HepG2 (cell line): ENCODE measurements around the gene ECT2. TPM values are rescaled to one million over a fixed set of nuclear protein-coding genes. Genes with fewer than 3 reads are reported as not detected.

ENCODE experiments used
- DNMT3B ChIP-seq: conservative IDR thresholded peaks from 2 replicates; pipeline ENCODE4 v1.6.1; 2016; ENCODE audit warnings: missing biosample characterization, control low read depth
- EZH2 ChIP-seq: conservative IDR thresholded peaks from 2 replicates; pipeline ENCODE4 v1.6.1; 2012; ENCODE audit warnings: mild to moderate bottlenecking, low read depth, low read length, moderate library complexity
- HNRNPH1 ChIP-seq: fragments of 200-400 bp; formaldehyde crosslinking; optimal IDR thresholded peaks from 2 replicates; pipeline ENCODE3; 2017; ENCODE audit warnings: mild to moderate bottlenecking, low read depth, low read length
- MAZ ChIP-seq, 2 experiments: sonication (generic) in 1 of 2; formaldehyde crosslinking in 1 of 2; IDR thresholded peaks; 2 replicates each; pipeline versions ENCODE4 v1.5.0 to v1.6.1; 2012 to 2020; ENCODE audit warnings: low read depth in 2 of 2, mild to moderate bottlenecking in 2 of 2, borderline replicate concordance in 1 of 2, improper control_type of control experiment in 1 of 2, low read length in 1 of 2, missing genetic modification reagents in 1 of 2, moderate library complexity in 1 of 2
- MED1 ChIP-seq: sonication (generic); formaldehyde crosslinking; IDR thresholded peaks from 2 replicates; pipeline ENCODE4 v1.4.0; 2020; ENCODE audit warnings: missing genetic modification reagents
- MTA1 ChIP-seq: sonication (generic); formaldehyde crosslinking; IDR thresholded peaks from 2 replicates; pipeline ENCODE4 v1.4.0; 2020; ENCODE audit warnings: missing genetic modification reagents, mild to moderate bottlenecking, borderline replicate concordance
- PHF21A ChIP-seq: sonication (generic); formaldehyde crosslinking; IDR thresholded peaks from 2 replicates; pipeline ENCODE4 v1.5.0; 2020; ENCODE audit warnings: mild to moderate bottlenecking, missing genetic modification reagents
- POLR2G ChIP-seq: fragments of 200-400 bp; formaldehyde crosslinking; IDR thresholded peaks from 2 replicates; pipeline ENCODE4 v1.6.1; 2018; ENCODE audit warnings: mild to moderate bottlenecking, low read depth, low read length, moderate library complexity
- TBL1XR1 ChIP-seq: fragments of 150-350 bp; IDR thresholded peaks from 2 replicates; pipeline ENCODE4 v1.6.1; 2014; ENCODE audit warnings: borderline replicate concordance, low read length; ENCODE audit not compliant: partially characterized antibody
- XBP1 ChIP-seq: sonication (generic); formaldehyde crosslinking; IDR thresholded peaks from 2 replicates; pipeline ENCODE4 v1.5.0; 2020; ENCODE audit warnings: missing genetic modification reagents
- ZKSCAN5 ChIP-seq: sonication (generic); formaldehyde crosslinking; IDR thresholded peaks from 2 replicates; pipeline ENCODE4 v1.5.1; 2020; ENCODE audit warnings: mild to moderate bottlenecking, missing genetic modification reagents
- ZNF20 ChIP-seq: sonication (generic); formaldehyde crosslinking; IDR thresholded peaks from 2 replicates; pipeline ENCODE4 v1.4.0; 2020; ENCODE audit warnings: mild to moderate bottlenecking, moderate library complexity, missing genetic modification reagents
- ZNF562 ChIP-seq: sonication (generic); formaldehyde crosslinking; IDR thresholded peaks from 2 replicates; pipeline ENCODE4 v1.8.0; 2022; ENCODE audit warnings: missing genetic modification reagents, borderline replicate concordance
- ZNF577 ChIP-seq: sonication (generic); formaldehyde crosslinking; IDR thresholded peaks from 2 replicates; pipeline ENCODE4 v1.4.0; 2020; ENCODE audit warnings: mild to moderate bottlenecking, low read depth, missing genetic modification reagents, borderline replicate concordance
- ZNF766 ChIP-seq: sonication (generic); formaldehyde crosslinking; IDR thresholded peaks from 2 replicates; pipeline ENCODE4 v1.5.0; 2020; ENCODE audit warnings: missing genetic modification reagents, borderline replicate concordance
- polyA plus RNA-seq, 8 experiments: library from polyadenylated mRNA; depleted of rRNA in 3 of 8; stranded (reverse) in 7 of 8; unstranded in 1 of 8; fragments of >200 nt; fragmentation: Illumina TruSeq in 4 of 8; extraction: Trizol in 4 of 8; gene quantifications; 2 replicates each; pipeline versions ENCODE4 v1.2.1 to v1.2.3, GENCODE V29; 2011 to 2016; ENCODE audit warnings: low read depth in 4 of 8, missing spikeins in 1 of 8, mixed read lengths in 1 of 8; ENCODE audit not compliant: insufficient read depth in 1 of 8
- total RNA-seq, 5 experiments: library from RNA; depleted of rRNA; stranded (reverse); fragments of >200 nt; fragmentation: Illumina TruSeq; extraction: Trizol; gene quantifications; 2 replicates each; pipeline ENCODE4 v1.2.3, GENCODE V29; 2016; ENCODE audit warnings: low read depth in 1 of 5
- TF ChIP-seq, protein P1 (sequence below): sonication (generic); formaldehyde crosslinking; IDR thresholded peaks from 2 replicates; pipeline ENCODE4 v1.5.1; 2020; ENCODE audit warnings: missing genetic modification reagents, mild to moderate bottlenecking, borderline replicate concordance
- TF ChIP-seq, protein P2 (sequence below): sonication (generic); formaldehyde crosslinking; conservative IDR thresholded peaks from 2 replicates; pipeline ENCODE4 v1.4.0; 2020; ENCODE audit warnings: missing genetic modification reagents
- TF ChIP-seq, protein P3 (sequence below): sonication (generic); formaldehyde crosslinking; IDR thresholded peaks from 2 replicates; pipeline ENCODE4 v1.9.0; 2021; ENCODE audit warnings: missing genetic modification reagents, borderline replicate concordance
- TF ChIP-seq, protein P4 (sequence below): sonication (generic); formaldehyde crosslinking; IDR thresholded peaks from 2 replicates; pipeline ENCODE4 v1.4.0; 2020; ENCODE audit warnings: missing genetic modification reagents

Gene ECT2
- total and polyA plus RNA-seq, 2 of the 13 experiments (the other 11 are each of a cell fraction or from before 2014, with no cell fraction given) = 21.6 to 52.0 TPM

DNA sequence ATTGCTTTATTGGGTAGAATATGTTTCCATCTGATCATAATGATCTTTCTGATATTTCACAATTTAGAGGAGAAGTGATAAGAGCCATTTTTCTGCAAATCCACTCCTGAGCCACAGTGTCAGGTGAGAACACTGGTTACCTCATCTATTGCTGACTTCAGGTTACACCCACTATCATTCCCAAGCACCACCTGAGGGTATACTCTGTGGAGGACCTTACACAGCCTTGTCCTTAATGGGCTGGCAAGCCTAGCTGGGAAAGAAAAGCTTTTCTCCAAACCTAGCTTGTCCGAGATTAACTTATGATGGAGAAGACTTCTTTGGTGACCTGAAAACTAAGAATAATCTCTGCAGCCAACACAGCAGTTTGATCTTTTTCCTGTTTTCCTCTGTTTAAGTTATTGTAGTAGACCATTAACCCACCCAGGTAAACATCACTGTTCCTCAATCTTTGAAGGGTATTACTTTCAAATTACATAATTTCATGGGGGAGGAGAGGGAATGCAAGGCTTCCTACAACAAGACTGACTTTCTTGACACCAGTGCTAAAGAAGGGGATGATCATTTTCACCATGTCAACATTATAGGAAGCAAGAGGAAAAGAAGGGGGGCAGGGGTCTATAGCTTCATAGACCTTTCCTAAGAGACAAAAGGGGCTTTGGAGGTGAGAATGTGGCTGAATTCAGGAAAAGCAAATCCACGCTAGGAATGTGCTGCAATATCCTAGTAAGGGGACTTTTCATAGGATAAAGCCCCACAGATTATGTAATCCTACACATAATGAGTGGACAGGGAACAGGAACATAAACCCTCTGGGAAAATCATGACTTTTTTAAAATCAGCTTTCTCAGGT is 41.4 kb upstream of the ECT2 start (continued):
- TF ChIP-seq, protein P1, sequence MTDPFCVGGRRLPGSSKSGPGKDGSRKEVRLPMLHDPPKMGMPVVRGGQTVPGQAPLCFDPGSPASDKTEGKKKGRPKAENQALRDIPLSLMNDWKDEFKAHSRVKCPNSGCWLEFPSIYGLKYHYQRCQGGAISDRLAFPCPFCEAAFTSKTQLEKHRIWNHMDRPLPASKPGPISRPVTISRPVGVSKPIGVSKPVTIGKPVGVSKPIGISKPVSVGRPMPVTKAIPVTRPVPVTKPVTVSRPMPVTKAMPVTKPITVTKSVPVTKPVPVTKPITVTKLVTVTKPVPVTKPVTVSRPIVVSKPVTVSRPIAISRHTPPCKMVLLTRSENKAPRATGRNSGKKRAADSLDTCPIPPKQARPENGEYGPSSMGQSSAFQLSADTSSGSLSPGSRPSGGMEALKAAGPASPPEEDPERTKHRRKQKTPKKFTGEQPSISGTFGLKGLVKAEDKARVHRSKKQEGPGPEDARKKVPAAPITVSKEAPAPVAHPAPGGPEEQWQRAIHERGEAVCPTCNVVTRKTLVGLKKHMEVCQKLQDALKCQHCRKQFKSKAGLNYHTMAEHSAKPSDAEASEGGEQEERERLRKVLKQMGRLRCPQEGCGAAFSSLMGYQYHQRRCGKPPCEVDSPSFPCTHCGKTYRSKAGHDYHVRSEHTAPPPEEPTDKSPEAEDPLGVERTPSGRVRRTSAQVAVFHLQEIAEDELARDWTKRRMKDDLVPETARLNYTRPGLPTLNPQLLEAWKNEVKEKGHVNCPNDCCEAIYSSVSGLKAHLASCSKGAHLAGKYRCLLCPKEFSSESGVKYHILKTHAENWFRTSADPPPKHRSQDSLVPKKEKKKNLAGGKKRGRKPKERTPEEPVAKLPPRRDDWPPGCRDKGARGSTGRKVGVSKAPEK (CRISPR knock-in tag) = no peak
- TF ChIP-seq ZKSCAN5 (CRISPR knock-in tag) (0 out of 2 replicates have a peak, but pooled peaks have one; percentile 71), ZNF577 (CRISPR knock-in tag) (no peak), XBP1 (CRISPR knock-in tag) (no peak), HNRNPH1 (no peak), ZNF766 (no peak), MED1 (CRISPR knock-in tag) (peak; percentile 15; the same call in 1 of the 2 replicates), DNMT3B (CRISPR knock-in tag) (no peak), MAZ (IDR thresholded peaks at IDR 0.05; ENCODE audit: borderline replicate concordance, low read depth, low read length) (no peak), MAZ (CRISPR knock-in tag; IDR thresholded peaks at IDR 0.05; ENCODE audit: low read depth) (no peak), PHF21A (CRISPR knock-in tag) (0 out of 2 replicates have a peak, but pooled peaks have one; percentile 37), MTA1 (CRISPR knock-in tag) (no peak), ZNF20 (CRISPR knock-in tag) (no peak), POLR2G (no peak), EZH2 (no peak), TBL1XR1 (no peak), ZNF562 (CRISPR knock-in tag) (no peak)
- TF ChIP-seq, protein P2, sequence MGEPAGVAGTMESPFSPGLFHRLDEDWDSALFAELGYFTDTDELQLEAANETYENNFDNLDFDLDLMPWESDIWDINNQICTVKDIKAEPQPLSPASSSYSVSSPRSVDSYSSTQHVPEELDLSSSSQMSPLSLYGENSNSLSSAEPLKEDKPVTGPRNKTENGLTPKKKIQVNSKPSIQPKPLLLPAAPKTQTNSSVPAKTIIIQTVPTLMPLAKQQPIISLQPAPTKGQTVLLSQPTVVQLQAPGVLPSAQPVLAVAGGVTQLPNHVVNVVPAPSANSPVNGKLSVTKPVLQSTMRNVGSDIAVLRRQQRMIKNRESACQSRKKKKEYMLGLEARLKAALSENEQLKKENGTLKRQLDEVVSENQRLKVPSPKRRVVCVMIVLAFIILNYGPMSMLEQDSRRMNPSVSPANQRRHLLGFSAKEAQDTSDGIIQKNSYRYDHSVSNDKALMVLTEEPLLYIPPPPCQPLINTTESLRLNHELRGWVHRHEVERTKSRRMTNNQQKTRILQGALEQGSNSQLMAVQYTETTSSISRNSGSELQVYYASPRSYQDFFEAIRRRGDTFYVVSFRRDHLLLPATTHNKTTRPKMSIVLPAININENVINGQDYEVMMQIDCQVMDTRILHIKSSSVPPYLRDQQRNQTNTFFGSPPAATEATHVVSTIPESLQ = no peak
- TF ChIP-seq, protein P3, sequence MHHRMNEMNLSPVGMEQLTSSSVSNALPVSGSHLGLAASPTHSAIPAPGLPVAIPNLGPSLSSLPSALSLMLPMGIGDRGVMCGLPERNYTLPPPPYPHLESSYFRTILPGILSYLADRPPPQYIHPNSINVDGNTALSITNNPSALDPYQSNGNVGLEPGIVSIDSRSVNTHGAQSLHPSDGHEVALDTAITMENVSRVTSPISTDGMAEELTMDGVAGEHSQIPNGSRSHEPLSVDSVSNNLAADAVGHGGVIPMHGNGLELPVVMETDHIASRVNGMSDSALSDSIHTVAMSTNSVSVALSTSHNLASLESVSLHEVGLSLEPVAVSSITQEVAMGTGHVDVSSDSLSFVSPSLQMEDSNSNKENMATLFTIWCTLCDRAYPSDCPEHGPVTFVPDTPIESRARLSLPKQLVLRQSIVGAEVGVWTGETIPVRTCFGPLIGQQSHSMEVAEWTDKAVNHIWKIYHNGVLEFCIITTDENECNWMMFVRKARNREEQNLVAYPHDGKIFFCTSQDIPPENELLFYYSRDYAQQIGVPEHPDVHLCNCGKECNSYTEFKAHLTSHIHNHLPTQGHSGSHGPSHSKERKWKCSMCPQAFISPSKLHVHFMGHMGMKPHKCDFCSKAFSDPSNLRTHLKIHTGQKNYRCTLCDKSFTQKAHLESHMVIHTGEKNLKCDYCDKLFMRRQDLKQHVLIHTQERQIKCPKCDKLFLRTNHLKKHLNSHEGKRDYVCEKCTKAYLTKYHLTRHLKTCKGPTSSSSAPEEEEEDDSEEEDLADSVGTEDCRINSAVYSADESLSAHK (CRISPR knock-in tag) = no peak
- TF ChIP-seq, protein P4, sequence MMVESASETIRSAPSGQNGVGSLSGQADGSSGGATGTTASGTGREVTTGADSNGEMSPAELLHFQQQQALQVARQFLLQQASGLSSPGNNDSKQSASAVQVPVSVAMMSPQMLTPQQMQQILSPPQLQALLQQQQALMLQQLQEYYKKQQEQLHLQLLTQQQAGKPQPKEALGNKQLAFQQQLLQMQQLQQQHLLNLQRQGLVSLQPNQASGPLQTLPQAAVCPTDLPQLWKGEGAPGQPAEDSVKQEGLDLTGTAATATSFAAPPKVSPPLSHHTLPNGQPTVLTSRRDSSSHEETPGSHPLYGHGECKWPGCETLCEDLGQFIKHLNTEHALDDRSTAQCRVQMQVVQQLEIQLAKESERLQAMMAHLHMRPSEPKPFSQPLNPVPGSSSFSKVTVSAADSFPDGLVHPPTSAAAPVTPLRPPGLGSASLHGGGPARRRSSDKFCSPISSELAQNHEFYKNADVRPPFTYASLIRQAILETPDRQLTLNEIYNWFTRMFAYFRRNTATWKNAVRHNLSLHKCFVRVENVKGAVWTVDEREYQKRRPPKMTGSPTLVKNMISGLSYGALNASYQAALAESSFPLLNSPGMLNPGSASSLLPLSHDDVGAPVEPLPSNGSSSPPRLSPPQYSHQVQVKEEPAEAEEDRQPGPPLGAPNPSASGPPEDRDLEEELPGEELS (CRISPR knock-in tag) = peak; percentile 59; the same call in 1 of the 2 replicates
